ENCODE results near the gene TM7SF2. TPM values are rescaled to one million over a fixed set of nuclear protein-coding genes. Genes with fewer than 3 reads are reported as not detected.

The TM7SF2 gene
- total RNA-seq, 1 experiment from 2014 or later, result 49.5 TPM

GRCh38 chr11:65150509-65151299, 39.0 kb downstream of the TM7SF2 start:
- BruUV-seq (replicated peaks), result no TSS peak
- Histone ChIP-seq H3F3A (ENCODE audit: insufficient read depth, low read depth) (peaks cover 48% of the 10 kb centered on the region), H3K4me3 (peak overlapping the region; percentile 18; the same call in 1 of the 2 replicates), H3K9me3 (ENCODE audit: insufficient read depth, low read depth) (no peaks in the 10 kb centered on the region), H3K27ac (peak overlapping the region; percentile 88), H3K79me2 (ENCODE audit: low read depth) (no peaks in the 10 kb centered on the region), H3K36me3 (ENCODE audit: low read depth) (no peaks in the 10 kb centered on the region), H3K4me2 (peak overlapping the region; percentile 66), H3K27me3 (ENCODE audit: insufficient read depth, low read depth) (no peaks in the 10 kb centered on the region), H3K4me1 (replicated peaks; ENCODE audit: insufficient read depth) (peaks cover 40% of the 10 kb centered on the region), H4K20me1 (ENCODE audit: insufficient read depth) (no peaks in the 10 kb centered on the region), H3K9me2 (ENCODE audit: insufficient read depth) (no peaks in the 10 kb centered on the region), H2AFZ (no peak overlapping the region; the same call in 1 of the 2 replicates)
- POLR2A ChIA-PET (ENCODE audit: unreplicated experiment), result interaction anchor here (0.6 kb wide), 1 partner anchor 17 kb away, joined by 10 read pairs; no protein-coding TSS in a partner anchor
- CTCF ChIA-PET, result interaction anchor here (0.6 kb wide), 1 partner anchor 179 kb away, joined by 3 read pairs; no protein-coding TSS in a partner anchor
- DNase-seq, result peak; percentile 99 to 100
- TF ChIP-seq, protein P1, sequence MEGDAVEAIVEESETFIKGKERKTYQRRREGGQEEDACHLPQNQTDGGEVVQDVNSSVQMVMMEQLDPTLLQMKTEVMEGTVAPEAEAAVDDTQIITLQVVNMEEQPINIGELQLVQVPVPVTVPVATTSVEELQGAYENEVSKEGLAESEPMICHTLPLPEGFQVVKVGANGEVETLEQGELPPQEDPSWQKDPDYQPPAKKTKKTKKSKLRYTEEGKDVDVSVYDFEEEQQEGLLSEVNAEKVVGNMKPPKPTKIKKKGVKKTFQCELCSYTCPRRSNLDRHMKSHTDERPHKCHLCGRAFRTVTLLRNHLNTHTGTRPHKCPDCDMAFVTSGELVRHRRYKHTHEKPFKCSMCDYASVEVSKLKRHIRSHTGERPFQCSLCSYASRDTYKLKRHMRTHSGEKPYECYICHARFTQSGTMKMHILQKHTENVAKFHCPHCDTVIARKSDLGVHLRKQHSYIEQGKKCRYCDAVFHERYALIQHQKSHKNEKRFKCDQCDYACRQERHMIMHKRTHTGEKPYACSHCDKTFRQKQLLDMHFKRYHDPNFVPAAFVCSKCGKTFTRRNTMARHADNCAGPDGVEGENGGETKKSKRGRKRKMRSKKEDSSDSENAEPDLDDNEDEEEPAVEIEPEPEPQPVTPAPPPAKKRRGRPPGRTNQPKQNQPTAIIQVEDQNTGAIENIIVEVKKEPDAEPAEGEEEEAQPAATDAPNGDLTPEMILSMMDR (conservative IDR thresholded peaks at IDR 0.05), result no peak; the same call in 1 of the 2 replicates
- no peak for TF ChIP-seq EZH2 (IDR thresholded peaks at IDR 0.05; ENCODE audit: low read depth)
- intact Hi-C loops (cut with micrococcal nuclease; ENCODE audit: unreplicated experiment), result loop anchor here (1.0 to 2.0 kb wide), 3 partner anchors 15 to 30 kb away; partner anchors contain the start of gene CAPN1

DNA sequence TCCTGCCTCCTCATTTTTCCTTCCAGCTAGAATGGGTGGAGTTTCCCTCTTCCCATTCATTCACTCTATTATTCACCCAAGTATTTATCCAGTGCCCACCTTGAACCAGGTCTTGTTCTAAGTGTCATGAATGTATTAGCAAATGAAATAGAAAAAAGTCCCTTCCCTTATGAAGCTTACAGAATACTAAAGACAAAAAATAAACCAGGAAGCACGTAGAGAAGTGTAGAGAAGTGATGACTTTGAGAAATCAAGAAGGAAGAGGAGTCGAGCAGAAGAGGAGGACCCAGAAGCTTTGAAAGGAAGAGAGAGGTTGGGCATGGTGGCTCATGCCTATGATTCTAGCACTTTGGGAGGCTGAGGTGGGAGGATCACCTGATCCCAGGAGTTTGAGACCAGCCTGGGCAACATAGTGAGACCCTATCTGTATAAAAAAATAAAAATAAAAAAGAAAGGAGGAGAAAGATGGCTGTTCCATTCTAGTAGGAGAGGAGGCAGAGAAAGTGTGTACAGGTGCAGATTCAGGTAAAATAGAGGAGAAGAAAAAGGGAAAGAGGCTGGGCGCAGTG, 39.7 kb downstream of the TM7SF2 start:
- no TSS peak for BruUV-seq (replicated peaks)

DNA sequence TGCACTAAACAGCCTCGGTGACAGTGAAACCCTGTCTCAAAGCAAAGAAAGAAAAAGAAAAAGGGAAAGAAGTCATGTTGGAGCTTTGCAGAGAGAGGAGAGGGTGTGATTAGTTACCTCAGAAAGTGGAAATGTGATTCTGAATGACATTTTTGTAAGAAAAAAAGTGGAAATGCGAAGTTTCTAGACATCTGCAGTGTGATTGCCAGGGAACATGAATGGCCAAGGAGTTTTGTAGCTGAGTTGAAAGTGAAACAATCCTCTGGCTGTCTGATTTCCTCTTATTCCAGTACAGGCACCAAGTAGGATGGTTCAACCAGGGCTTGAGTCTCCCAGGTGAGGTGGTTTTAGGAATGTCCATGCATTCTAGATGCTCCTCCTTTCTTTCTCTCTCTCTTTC, 40.5 kb downstream of the TM7SF2 start:
- H3K9me3 ChIP-seq (ENCODE audit: insufficient read depth, low read depth), result no peaks in the 10 kb centered on the region
- no peaks in the 10 kb centered on the region for H3K79me2 ChIP-seq (ENCODE audit: low read depth)
- no peaks in the 10 kb centered on the region for H3K36me3 ChIP-seq (ENCODE audit: low read depth)
- no peaks in the 10 kb centered on the region for H3K27me3 ChIP-seq (ENCODE audit: insufficient read depth, low read depth)
- ChIA-PET CTCF (no interaction called here), POLR2A (ENCODE audit: unreplicated experiment) (interaction anchor here (0.6 kb wide), 1 partner anchor 183 kb away, joined by 13 read pairs; no protein-coding TSS in a partner anchor)
- no peak overlapping the region for H3K4me3 ChIP-seq
- peak overlapping the region; percentile 88 for H3K27ac ChIP-seq
- TF ChIP-seq, protein P1 (conservative IDR thresholded peaks at IDR 0.05), result no peak
- TF ChIP-seq EZH2 (IDR thresholded peaks at IDR 0.05; ENCODE audit: low read depth), result no peak
- no peaks in the 10 kb centered on the region for H3K9me2 ChIP-seq (ENCODE audit: insufficient read depth)
- peaks cover 40% of the 10 kb centered on the region for H3K4me1 ChIP-seq (replicated peaks; ENCODE audit: insufficient read depth)
- no peak for DNase-seq
- intact Hi-C loops (cut with micrococcal nuclease; ENCODE audit: unreplicated experiment), result no loop called here
- no peaks in the 10 kb centered on the region for H4K20me1 ChIP-seq (ENCODE audit: insufficient read depth)
- no TSS peak for BruUV-seq (replicated peaks)
- H3F3A ChIP-seq (ENCODE audit: insufficient read depth, low read depth), result peaks cover 51% of the 10 kb centered on the region
- 0 out of 2 replicates have a peak overlapping the region, but pooled peaks have one; percentile 66 for H3K4me2 ChIP-seq
- H2AFZ ChIP-seq, result 0 out of 2 replicates have a peak overlapping the region, but pooled peaks have one; percentile 32

More for the DNA sequence above, 39.7 kb downstream of the TM7SF2 start:
- TF ChIP-seq EZH2 (IDR thresholded peaks at IDR 0.05; ENCODE audit: low read depth), result no peak
- TF ChIP-seq, protein P1 (conservative IDR thresholded peaks at IDR 0.05), result no peak
- Histone ChIP-seq H3K4me3 (peak overlapping the region; percentile 18; the same call in 1 of the 2 replicates), H4K20me1 (ENCODE audit: insufficient read depth) (no peaks in the 10 kb centered on the region), H3K4me1 (replicated peaks; ENCODE audit: insufficient read depth) (peaks cover 40% of the 10 kb centered on the region), H3K9me3 (ENCODE audit: insufficient read depth, low read depth) (no peaks in the 10 kb centered on the region), H3K36me3 (ENCODE audit: low read depth) (no peaks in the 10 kb centered on the region), H3K27me3 (ENCODE audit: insufficient read depth, low read depth) (no peaks in the 10 kb centered on the region), H3K79me2 (ENCODE audit: low read depth) (no peaks in the 10 kb centered on the region), H3K9me2 (ENCODE audit: insufficient read depth) (no peaks in the 10 kb centered on the region), H3F3A (ENCODE audit: insufficient read depth, low read depth) (peaks cover 55% of the 10 kb centered on the region), H3K27ac (peak overlapping the region; percentile 88), H3K4me2 (peak overlapping the region; percentile 66), H2AFZ (no peak overlapping the region)
- intact Hi-C loops (cut with micrococcal nuclease; ENCODE audit: unreplicated experiment), result loop anchor here (2.0 kb wide), 1 partner anchor 29 kb away; the partner anchor contains the start of gene CAPN1
- DNase-seq, result no peak
- CTCF ChIA-PET, result interaction anchor here (0.6 kb wide), 1 partner anchor 179 kb away, joined by 3 read pairs; no protein-coding TSS in a partner anchor
- POLR2A ChIA-PET (ENCODE audit: unreplicated experiment), result interaction anchor here (0.6 kb wide), 2 partner anchors 16 to 182 kb away, joined by 10 to 13 read pairs; no protein-coding TSS in a partner anchor
